Breast epithelium (tissue), 3 donors: Measurements from ENCODE around the gene GPATCH3.

ENCODE experiments used
- CTCF ChIP-seq, 3 donors: fragments of 450-650 bp; IDR thresholded peaks; one replicate each; pipeline ENCODE4 v1.5.1; 2016 to 2017; ENCODE audit warnings: antibody characterized with exemption in 3 of 3, mild to moderate bottlenecking in 3 of 3, moderate library complexity in 3 of 3
- POLR2A ChIP-seq: fragments of 450-650 bp; IDR thresholded peaks from one replicate; pipeline ENCODE4 v1.6.1; 2016; ENCODE audit warnings: antibody characterized with exemption, mild to moderate bottlenecking, moderate library complexity

- TF ChIP-seq CTCF (IDR thresholded peaks at IDR 0.05) = no peak
- TF ChIP-seq POLR2A = no peak
These were observed 45.4 kb downstream of the GPATCH3 start for GRCh38 chr1:26854906-26855305.
